Bladder microvascular endothelial cell (primary cell): ENCODE measurements around the gene AMIGO1. TPM values are rescaled to one million over a fixed set of nuclear protein-coding genes. Genes with fewer than 3 reads are reported as not detected.

Source experiments
- total RNA-seq: library from RNA; depleted of rRNA; stranded (reverse); fragments of >200 nt; gene quantifications from 2 replicates; pipeline ENCODE4 v1.2.3, GENCODE V29; 2014

The AMIGO1 gene
- 0.16 and 3.0 TPM in 2 replicates for total RNA-seq

GRCh38 chr1:109509176-109510134, at the start of gene AMIGO1:
Gene AMIGO1 (minus strand): TSS chr1:109509727. CDS start chr1:109508912, 815 bp downstream.

GRCh38 chr1:109548321-109549267, 39.1 kb upstream of the AMIGO1 start, which contains the start of gene GNAI3:
Gene GNAI3 (plus strand): TSS chr1:109548615. CDS start chr1:109548721, 106 bp downstream.

GRCh38 chr1:109539676-109540075, 30.1 kb upstream of the AMIGO1 start, which contains the start of gene GPR61:
Gene GPR61 (plus strand): TSS chr1:109539872. CDS start chr1:109543023, 3,151 bp downstream.

GRCh38 chr1:109493805-109494539, 15.6 kb downstream of the AMIGO1 start, which contains the start of gene CYB561D1:
Gene CYB561D1 (plus strand): TSS chr1:109494094. CDS start chr1:109494140, 46 bp downstream.

GRCh38 chr1:109483672-109484518, 25.6 kb downstream of the AMIGO1 start, which contains the start of gene ATXN7L2:
Gene ATXN7L2 (plus strand): TSS chr1:109483905. CDS start chr1:109483954, 49 bp downstream.

GRCh38 chr1:109466452-109467300, 42.9 kb downstream of the AMIGO1 start, which contains the start of gene SYPL2:
Gene SYPL2 (plus strand): TSS chr1:109466546. CDS start chr1:109466844, 298 bp downstream.

Other genes with a start within 250 kb of the AMIGO1 start
- gene PSRC1, start 226.6 kb downstream of the AMIGO1 start, total RNA-seq, result 3.1 and 8.3 TPM in 2 replicates
- gene MYBPHL, start 202.7 kb downstream of the AMIGO1 start, total RNA-seq, result not detected in 2 replicates
- gene SORT1, start 111.8 kb downstream of the AMIGO1 start, total RNA-seq, result 14.9 and 32.0 TPM in 2 replicates
- 36.8 and 48.5 TPM in 2 replicates for gene PSMA5, start 83.3 kb downstream of the AMIGO1 start, total RNA-seq
- gene SYPL2, start 43.2 kb downstream of the AMIGO1 start, total RNA-seq, result 0.13 TPM in 1 of 2 replicates, not detected in the other
- gene ATXN7L2, start 25.8 kb downstream of the AMIGO1 start, total RNA-seq, result 0.49 and 1.2 TPM in 2 replicates
- 2.8 and 7.0 TPM in 2 replicates for gene CYB561D1, start 15.6 kb downstream of the AMIGO1 start, total RNA-seq
- gene GPR61, start 30.1 kb upstream of the AMIGO1 start, total RNA-seq, result under 0.01 TPM in 1 of 2 replicates, not detected in the other
- gene GNAI3, start 38.9 kb upstream of the AMIGO1 start, total RNA-seq, result 11.5 and 18.3 TPM in 2 replicates
- 0.31 and 0.49 TPM in 2 replicates for gene GNAT2, start 109.9 kb upstream of the AMIGO1 start, total RNA-seq
- gene AMPD2, start 110.1 kb upstream of the AMIGO1 start, total RNA-seq, result 28.2 and 46.6 TPM in 2 replicates
- 1.3 and 3.8 TPM in 2 replicates for gene GSTM4, start 146.4 kb upstream of the AMIGO1 start, total RNA-seq
- gene GSTM2, start 158.3 kb upstream of the AMIGO1 start, total RNA-seq, result 0.97 and 3.7 TPM in 2 replicates
- not detected in 2 replicates for gene GSTM1, start 178.1 kb upstream of the AMIGO1 start, total RNA-seq
- gene GSTM5, start 202.5 kb upstream of the AMIGO1 start, total RNA-seq, result not detected in 2 replicates
- gene GSTM3, start 231.3 kb upstream of the AMIGO1 start, total RNA-seq, result 16.8 and 27.5 TPM in 2 replicates